Upper lobe of left lung (tissue), 4 donors: ENCODE measurements around the gene PATL1.

Experiments used
- EP300 ChIP-seq, 4 donors: sonication (generic); formaldehyde crosslinking; IDR thresholded peaks; one replicate each; pipeline ENCODE4 v1.5.1; 2017; ENCODE audit warnings: antibody characterized with exemption in 4 of 4, control low read depth in 2 of 4
- POLR2AphosphoS5 ChIP-seq, 2 donors: sonication (generic); formaldehyde crosslinking; IDR thresholded peaks; one replicate each; pipeline ENCODE4 v1.5.1; 2017; ENCODE audit warnings: antibody characterized with exemption in 2 of 2

- TF ChIP-seq POLR2AphosphoS5 (IDR thresholded peaks at IDR 0.05) = no peak
- TF ChIP-seq EP300 (IDR thresholded peaks at IDR 0.05) = no peak
These were observed 69.9 kb downstream of the PATL1 start for GRCh38 chr11:59598961-59599360.
